DOHH2 (cell line): Measurements from ENCODE around the gene SMURF2.

ENCODE experiments used
- H3F3A ChIP-seq: fragments of 200-600 bp; sonication (generic), shearing (Covaris generic); 2 replicates; pipeline ENCODE4 v1.6.0; 2016; ENCODE audit warnings: antibody characterized with exemption, mild to moderate bottlenecking; ENCODE audit not compliant: control insufficient read depth, insufficient read depth
- H3K27ac ChIP-seq: fragments of 200-600 bp; sonication (generic); 2 replicates; pipeline ENCODE4 v1.5.1; 2014; ENCODE audit warnings: low read depth, mild to moderate bottlenecking, low read length, moderate library complexity
- H3K27me3 ChIP-seq: fragments of 200-600 bp; sonication (generic); 2 replicates; pipeline ENCODE4 v1.6.1; 2014; ENCODE audit warnings: mild to moderate bottlenecking, low read length, mixed read lengths; ENCODE audit not compliant: control insufficient read depth
- H3K36me3 ChIP-seq: fragments of 200-600 bp; sonication (generic); 2 replicates; pipeline ENCODE4 v1.6.1; 2014; ENCODE audit warnings: mild to moderate bottlenecking, low read length, moderate library complexity, mixed read lengths; ENCODE audit not compliant: control insufficient read depth
- H3K4me1 ChIP-seq: fragments of 200-600 bp; sonication (generic); 2 replicates; pipeline ENCODE4 v1.6.1; 2014; ENCODE audit warnings: mild to moderate bottlenecking, low read length, mixed read lengths; ENCODE audit not compliant: control insufficient read depth
- H3K4me2 ChIP-seq: fragments of 200-600 bp; sonication (generic); 2 replicates; pipeline ENCODE4 v1.6.0; 2014; ENCODE audit warnings: mild to moderate bottlenecking, low read length, moderate library complexity
- H3K4me3 ChIP-seq: fragments of 200-600 bp; sonication (generic); 2 replicates; pipeline ENCODE4 v1.5.1; 2014; ENCODE audit warnings: mild to moderate bottlenecking, low read length, mixed read lengths
- H3K79me2 ChIP-seq: fragments of 200-600 bp; sonication (generic); 2 replicates; pipeline ENCODE4 v1.6.1; 2014; ENCODE audit warnings: mild to moderate bottlenecking, low read length, mixed read lengths; ENCODE audit not compliant: control insufficient read depth
- H3K9me2 ChIP-seq: fragments of 200-600 bp; sonication (generic); replicated peaks from 2 replicates; pipeline ENCODE4 v1.6.1; 2014; ENCODE audit warnings: mild to moderate bottlenecking, low read length, mixed read lengths; ENCODE audit not compliant: control insufficient read depth
- H3K9me3 ChIP-seq: fragments of 200-600 bp; sonication (generic); 2 replicates; pipeline ENCODE4 v1.6.1; 2014; ENCODE audit warnings: antibody characterized with exemption, low read length, mixed read lengths; ENCODE audit not compliant: control insufficient read depth, insufficient read depth
- H4K20me1 ChIP-seq: fragments of 200-600 bp; sonication (generic); 2 replicates; pipeline ENCODE4 v1.6.0; 2014; ENCODE audit warnings: low read depth, mild to moderate bottlenecking, antibody characterized with exemption, low read length, moderate library complexity; ENCODE audit not compliant: control insufficient read depth, insufficient read depth
- CTCF ChIP-seq: fragments of 200-600 bp; sonication (generic); IDR thresholded peaks from one replicate; pipeline ENCODE4 v1.5.1; 2014; ENCODE audit warnings: antibody characterized with exemption, mild to moderate bottlenecking, low read depth, low read length; ENCODE audit not compliant: poor library complexity, severe bottlenecking
- EZH2phosphoT487 ChIP-seq: fragments of 200-600 bp; sonication (generic); IDR thresholded peaks from 2 replicates; pipeline ENCODE4 v1.6.1; 2017; ENCODE audit warnings: borderline replicate concordance, mild to moderate bottlenecking, antibody characterized with exemption, low read length, moderate library complexity, mixed read lengths

SMURF2 gene

DNA sequence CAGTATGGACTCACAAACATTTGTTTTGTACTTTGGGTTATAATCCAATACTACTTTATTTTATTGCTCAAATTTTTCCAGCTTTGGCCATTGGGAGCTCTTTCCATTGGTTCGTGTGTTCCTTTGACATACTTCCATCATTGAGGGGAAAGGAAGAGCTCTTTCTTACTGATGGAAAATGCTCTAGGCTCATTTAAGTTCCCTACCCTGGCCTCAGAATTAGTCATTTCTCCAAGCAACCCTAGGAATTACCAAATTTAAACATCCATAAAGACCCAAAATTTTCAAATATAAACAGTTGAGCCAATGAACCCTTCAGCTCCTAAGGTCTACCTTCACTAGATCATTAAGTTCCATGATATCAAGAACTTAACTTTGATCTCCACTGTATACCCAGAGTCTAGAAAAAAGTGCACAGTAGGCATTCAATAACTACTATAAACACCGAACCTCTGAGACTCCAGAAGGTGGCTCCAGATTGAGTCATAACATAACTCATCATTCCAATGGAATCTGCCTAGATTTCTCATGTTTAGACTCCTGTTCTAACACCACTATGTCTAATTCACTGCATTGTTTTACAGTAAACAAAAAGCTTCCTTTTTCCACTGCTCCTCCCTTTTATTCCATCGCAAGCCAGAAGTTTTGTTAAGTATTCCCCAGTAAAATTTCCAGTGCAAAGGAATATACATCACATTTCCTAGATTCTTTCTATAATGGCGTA, 39.0 kb downstream of the SMURF2 start:
- H3K9me3 ChIP-seq = no peaks in the 10 kb centered on the region
- 0 out of 2 replicates have a peak, but pooled peaks cover 3% of the 10 kb centered on the region for H4K20me1 ChIP-seq
- no peak overlapping the region for H3K27ac ChIP-seq
- no peaks in the 10 kb centered on the region for H3K4me1 ChIP-seq
- no peak for TF ChIP-seq CTCF
- TF ChIP-seq EZH2phosphoT487 = no peak
- H3K9me2 ChIP-seq = no peaks in the 10 kb centered on the region
- no peak overlapping the region for H3K4me2 ChIP-seq
- no peaks in the 10 kb centered on the region for H3K36me3 ChIP-seq
- no peaks in the 10 kb centered on the region for H3K27me3 ChIP-seq
- H3F3A ChIP-seq = no peaks in the 10 kb centered on the region
- H3K4me3 ChIP-seq = no peak overlapping the region
- peaks cover 55% of the 10 kb centered on the region for H3K79me2 ChIP-seq

DNA sequence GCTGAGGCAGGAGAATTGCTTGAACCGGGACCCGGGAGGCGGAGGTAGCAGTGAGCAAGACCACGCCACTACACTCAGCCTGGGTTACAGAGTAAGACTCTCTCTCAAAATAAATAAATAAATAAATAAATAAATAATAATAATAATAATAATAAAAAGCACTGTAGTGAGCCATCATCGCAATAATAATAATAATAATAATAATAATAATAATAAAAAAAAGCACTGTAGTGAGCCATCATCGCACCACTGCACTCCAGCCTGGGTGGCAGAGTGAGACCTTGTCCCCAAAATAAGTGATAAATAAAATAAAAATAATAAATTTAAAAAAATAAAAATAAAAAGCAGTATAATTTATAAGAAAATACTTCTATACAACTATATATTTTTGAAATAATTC, 40.3 kb downstream of the SMURF2 start:
- H4K20me1 ChIP-seq = no peaks in the 10 kb centered on the region

GRCh38 chr17:64618848-64619247, 43.3 kb downstream of the SMURF2 start:
- H4K20me1 ChIP-seq = no peaks in the 10 kb centered on the region; the same call in 1 of the 2 replicates
- no peaks in the 10 kb centered on the region for H3K4me1 ChIP-seq
- no peak overlapping the region for H3K27ac ChIP-seq
- TF ChIP-seq EZH2phosphoT487 (no peak), CTCF (no peak)
- peaks cover 63% of the 10 kb centered on the region for H3K79me2 ChIP-seq
- H3K36me3 ChIP-seq = no peaks in the 10 kb centered on the region
- no peaks in the 10 kb centered on the region for H3K9me3 ChIP-seq
- H3K4me2 ChIP-seq = no peak overlapping the region
- H3F3A ChIP-seq = no peaks in the 10 kb centered on the region; the same call in 1 of the 2 replicates
- H3K27me3 ChIP-seq = no peaks in the 10 kb centered on the region
- no peaks in the 10 kb centered on the region for H3K9me2 ChIP-seq
- H3K4me3 ChIP-seq = no peak overlapping the region

More for the DNA sequence above, 40.3 kb downstream of the SMURF2 start:
- Histone ChIP-seq H3K36me3 (no peaks in the 10 kb centered on the region), H3K9me3 (no peaks in the 10 kb centered on the region), H3K27ac (no peak overlapping the region), H3F3A (no peaks in the 10 kb centered on the region), H3K4me3 (no peak overlapping the region), H3K4me2 (no peak overlapping the region), H3K4me1 (no peaks in the 10 kb centered on the region), H3K79me2 (peaks cover 55% of the 10 kb centered on the region), H3K9me2 (no peaks in the 10 kb centered on the region), H3K27me3 (no peaks in the 10 kb centered on the region)
- TF ChIP-seq CTCF (no peak), EZH2phosphoT487 (no peak)
